Putamen (tissue), 1 donor: ENCODE results near the gene SYNDIG1.

Source experiments
- DNase-seq: peaks from one replicate; pipeline ENCODE4 v3.0.0-alpha.2; 2016; ENCODE audit warnings: low spot score

The SYNDIG1 gene

DNA sequence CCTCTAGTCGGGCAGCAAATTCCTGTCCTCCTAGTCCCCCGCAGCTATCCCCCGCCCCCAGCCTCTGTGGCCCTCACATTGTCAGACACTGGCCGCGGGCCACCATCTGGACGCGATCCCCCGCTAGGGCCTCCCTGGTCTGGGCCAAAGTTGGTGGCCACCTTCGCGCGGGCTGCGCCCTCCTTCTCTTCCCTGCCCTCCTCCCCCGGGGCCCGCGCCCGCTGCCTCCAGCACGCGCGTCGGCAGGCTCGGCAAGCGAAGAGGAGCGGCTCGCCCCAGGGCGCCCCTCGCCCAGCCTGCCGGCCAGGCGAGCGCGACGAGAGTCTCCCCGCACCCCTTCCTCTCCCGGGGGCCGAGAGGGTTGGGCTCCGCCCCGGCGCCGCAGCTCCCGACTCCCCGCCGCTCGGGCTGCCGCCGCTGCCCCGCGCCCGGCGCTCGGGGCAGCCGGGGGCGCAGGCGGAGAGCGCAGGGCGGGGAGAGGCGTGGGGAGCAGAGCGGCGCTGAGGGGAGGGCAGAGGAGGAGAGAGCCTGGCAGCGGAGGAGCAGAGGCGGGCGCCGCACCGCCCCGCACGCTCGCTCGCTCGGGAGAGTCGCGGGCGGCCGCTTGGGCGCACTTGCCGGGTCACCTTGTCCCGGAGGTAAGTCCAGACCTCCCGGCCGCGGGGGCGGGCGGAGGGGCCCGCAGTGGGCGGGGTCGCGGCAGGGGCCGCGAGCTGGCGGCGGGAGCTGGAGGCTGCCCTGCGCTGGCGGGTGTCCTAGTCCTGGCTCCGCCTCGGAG lies at the start of gene SYNDIG1:
Gene SYNDIG1, plus strand, starts transcription at position 514 of the 778 bp plus-strand sequence. CDS start 73,469 bp downstream, outside the sequence.
- DNase-seq: peak; percentile 82

GRCh38 chr20:24419786-24420185 lies 49.6 kb upstream of the SYNDIG1 start:
- no peak for DNase-seq

DNA sequence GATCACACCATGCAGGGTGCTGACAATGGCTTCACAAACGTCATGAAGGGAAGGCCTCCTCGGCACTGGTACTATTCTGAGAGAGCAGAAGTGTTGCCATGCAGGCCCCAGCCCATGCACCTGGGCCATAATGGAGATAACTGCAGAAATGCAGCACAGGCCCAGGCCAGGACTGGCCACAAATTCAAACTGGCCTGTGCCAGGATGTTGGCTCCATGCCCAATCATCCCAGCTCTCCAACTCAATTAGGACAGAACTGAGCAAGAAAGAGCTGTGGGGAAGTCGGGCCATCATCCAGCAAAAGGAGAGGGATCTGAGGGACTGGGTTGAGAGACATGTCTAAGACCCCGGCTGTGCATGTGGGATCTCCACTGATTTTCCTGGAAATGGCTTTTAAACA lies 48.9 kb upstream of the SYNDIG1 start:
- DNase-seq: no peak

- no peak for DNase-seq
These were observed 48.4 kb upstream of the SYNDIG1 start for GRCh38 chr20:24421071-24421470.

DNA sequence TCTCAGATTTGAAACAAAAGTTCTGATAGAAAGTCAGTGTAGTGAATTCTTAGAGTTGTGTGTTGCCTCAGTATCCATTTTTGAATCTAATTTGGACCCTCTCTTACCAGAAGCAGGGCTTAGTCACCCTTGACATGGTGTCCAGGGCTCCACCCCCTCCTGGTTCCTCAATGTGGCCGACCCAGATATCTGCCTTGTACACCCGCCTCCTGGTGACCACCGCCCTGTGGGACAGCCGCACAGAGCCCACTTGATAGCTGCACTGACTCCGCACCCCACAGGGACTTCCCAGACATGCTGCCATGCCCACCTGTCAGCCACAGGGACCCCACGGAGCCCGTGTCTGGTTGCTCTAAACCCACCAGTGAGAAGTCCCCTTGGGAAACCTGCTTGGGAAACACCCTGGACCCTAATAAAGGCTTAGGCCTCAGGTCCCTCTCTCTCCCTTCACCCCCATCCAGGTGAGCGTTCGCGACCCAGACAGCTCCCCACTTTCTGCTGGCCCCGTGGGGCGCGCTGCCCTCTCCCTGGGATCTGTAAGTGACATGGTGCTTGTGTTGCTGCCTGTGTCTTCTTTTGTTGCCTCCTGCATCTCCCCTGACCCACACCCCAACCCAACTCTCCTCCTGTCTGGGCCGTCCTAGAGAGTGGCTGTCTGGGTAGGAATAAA lies 47.2 kb upstream of the SYNDIG1 start:
- no peak for DNase-seq

- DNase-seq: no peak
These were observed 45.8 kb upstream of the SYNDIG1 start for GRCh38 chr20:24423390-24424313.

DNA sequence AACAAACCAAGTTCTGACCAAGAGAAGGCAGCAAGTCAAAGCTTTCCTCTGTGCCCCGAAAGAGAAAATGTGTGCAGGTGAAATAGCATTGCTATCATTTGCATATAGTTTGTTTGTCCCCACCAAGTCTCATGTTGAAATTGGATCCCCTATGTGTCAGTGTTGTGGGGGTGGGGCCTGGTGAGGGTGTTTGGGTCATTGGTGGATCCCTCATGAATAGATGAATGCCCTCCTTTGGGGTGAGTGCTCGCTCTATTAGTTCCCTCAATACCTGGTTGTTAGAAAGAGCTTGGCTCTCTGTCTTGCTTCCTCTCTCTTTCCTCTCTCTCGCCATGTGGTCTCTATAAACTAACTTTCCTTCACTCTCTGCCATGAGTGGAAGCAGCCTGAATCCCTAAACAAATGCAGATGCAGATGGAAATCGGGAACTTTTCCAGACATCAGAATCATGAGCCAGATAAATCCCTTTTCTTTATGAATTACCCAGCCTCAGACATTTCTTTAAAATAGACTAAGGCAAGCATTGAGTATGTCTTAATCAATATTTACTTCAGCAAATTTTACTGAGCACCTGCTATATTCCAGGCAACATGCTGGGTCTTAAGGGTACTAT lies 43.8 kb upstream of the SYNDIG1 start:
- no peak for DNase-seq

DNA sequence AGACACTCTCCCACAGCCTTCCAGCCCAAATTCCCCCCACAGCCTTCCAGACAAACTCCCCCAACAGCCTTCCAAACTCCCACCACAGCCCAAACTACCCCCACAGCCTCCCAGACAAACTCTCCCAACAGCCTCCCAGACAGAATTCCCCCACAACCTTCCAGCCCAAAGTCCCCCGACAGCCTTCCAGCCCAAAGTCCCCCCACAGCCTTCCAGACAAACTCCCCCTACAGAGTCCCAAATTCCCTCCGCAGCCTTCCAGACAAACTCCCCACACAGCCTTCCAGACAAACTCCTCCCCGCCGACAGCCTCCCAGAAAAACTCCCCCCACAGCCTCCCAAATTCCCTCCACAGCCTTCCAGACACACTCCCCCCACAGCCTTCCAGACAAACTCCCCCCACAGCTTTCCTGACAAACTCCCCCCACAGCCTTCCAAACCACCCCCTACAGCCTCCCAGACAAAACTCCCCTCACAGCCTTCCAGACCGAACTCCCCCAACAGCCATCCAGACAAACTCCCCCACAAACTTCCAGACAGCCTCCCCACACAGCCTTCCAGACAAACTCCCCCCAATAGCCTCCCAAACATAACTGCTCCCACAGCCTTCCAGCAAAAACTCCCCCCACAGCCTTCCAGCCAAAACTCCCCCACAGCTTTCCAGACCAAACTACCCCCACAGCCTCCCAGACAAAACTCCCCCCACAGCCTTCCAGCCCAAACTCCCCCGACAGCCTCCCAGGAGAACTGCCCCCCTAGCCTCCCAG lies 38.0 kb upstream of the SYNDIG1 start:
- no peak for DNase-seq

DNA sequence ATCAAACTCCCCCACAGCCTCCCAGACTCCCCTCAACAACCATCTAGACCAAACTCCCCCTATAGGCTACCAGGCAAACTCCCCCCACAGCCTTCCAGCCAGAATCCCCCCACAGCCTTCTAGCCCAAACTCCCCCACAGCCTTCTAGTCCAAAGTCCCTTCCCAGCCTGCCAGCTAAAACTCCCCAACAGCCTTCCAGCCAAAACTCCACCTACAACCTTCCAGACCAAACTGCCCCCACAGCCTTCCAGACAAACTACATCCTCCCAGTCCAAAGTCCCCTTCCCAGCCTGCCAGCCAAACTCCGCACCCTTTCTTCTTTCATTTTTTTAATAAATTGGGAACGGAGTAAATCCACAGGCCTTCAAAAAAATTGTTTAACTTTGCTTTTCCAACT lies 37.4 kb upstream of the SYNDIG1 start:
- DNase-seq: no peak

DNA sequence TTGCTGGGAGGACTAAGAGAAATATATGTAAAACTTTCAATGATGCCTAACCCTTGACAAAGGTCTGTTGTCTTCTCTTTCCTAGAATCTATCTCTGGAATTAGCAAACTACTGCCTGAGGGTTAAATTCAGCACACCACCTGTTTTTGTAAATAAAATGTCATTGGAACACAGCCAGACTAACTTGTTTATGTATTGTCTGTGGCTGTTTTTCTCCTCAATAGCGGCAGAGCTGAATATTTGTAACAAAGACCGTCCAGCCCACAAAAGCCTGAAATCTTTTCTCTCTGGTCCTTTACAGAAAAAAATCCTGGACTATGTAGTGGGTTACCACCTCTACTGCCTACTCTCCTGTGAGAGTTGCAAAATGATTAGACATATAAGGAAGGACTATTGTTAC lies 33.3 kb upstream of the SYNDIG1 start:
- DNase-seq: no peak

GRCh38 chr20:24437196-24438082 lies 32.0 kb upstream of the SYNDIG1 start:
- no peak for DNase-seq

DNA sequence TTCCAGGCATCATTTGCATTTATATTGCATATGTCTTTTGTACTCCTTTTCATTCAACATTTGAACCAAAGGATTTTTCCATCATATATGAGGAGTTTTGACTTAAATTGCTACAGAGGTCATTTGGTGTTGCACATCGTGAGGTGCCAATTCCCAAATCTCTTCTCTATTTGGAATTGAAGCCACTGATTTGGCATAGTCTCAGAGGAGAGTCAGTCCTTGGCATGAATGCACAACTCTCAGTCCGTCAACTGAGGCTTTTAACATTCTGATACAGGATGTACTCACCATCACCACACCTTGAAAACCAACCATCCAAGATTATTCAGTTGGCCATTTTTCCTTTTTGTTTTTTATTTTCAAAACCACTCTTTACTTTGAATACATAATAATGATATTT lies 31.1 kb upstream of the SYNDIG1 start:
- DNase-seq: no peak

DNA sequence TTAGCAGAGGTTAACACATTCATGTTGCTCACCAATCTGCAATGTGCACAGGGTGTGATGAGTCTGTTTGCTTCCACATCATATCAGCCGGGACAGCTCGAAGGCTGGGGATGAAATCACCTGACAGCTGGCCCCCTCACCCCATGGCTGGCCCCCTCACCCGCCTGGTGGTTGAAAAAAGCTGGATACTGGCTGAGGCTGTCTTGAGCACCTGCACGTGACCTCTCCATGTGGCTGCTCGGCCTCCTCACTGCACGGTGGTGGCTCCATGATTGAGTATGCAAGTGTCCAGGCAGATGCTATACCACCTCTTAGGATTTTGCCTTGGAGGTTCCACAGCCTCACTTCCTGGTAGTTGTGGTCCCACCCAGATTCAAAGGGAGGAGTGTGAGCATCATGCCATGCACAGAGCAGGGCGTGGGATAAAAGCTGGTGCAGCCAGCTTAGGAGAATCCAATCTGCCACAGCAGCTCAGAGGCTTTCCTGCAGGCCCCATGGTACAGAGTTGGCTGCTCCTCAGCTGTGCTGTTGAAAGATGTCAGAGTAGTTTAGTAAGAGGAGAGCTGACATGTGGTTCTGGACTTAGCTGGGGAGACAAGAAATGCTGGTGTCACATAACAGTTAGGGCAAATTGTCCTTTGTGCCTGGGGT lies 29.6 kb upstream of the SYNDIG1 start:
- DNase-seq: no peak

GRCh38 chr20:24441661-24442060 lies 27.8 kb upstream of the SYNDIG1 start:
- DNase-seq: no peak

GRCh38 chr20:24442909-24443308 lies 26.5 kb upstream of the SYNDIG1 start:
- no peak for DNase-seq

- no peak for DNase-seq
These were observed 26.0 kb upstream of the SYNDIG1 start for GRCh38 chr20:24443436-24443835.

GRCh38 chr20:24444526-24445190 lies 24.8 kb upstream of the SYNDIG1 start:
- DNase-seq: no peak

DNA sequence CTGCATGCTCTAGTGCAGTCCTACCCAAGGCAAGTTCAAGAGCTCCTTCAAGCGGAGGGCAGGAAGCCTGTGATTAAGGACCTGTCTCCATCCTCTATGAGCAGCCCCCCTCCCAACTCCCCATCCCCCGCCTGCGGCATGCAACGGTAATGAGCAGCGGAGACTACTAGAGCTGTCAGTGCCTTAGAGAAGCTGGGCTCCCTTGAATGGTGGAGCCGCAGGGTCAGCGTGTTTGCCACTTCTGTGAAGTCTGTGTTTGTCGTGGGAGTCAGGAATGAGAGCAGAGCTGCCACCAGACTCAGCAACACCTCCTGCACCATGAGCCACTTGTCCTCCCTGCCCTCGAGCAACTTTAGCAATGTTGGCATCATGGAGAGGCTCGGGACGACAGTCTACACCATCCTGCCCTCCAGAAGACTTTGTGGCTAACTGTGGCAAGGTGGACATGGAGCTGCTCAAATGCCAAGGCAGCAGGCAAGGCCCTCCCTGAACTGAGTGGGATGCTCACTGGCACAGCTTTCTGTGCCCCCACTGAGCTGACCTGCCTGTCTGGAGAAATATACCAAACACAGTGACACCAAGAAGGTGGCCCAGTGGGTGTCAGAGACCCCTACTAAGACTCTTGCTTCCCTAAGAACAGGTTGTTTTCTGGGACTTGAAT lies 23.8 kb upstream of the SYNDIG1 start:
- DNase-seq: no peak

GRCh38 chr20:24446811-24447210 lies 22.6 kb upstream of the SYNDIG1 start:
- no peak for DNase-seq
